Activated CD8-positive, alpha-beta T cell treated with anti-CD3 and anti-CD28 coated beads, Interleukin-2, amount 10 ng/mL, durations not matched to agents 7 days and 5 days (primary cell): Measurements from ENCODE around the gene FHIT. TPM values are rescaled to one million over a fixed set of nuclear protein-coding genes. Genes with fewer than 3 reads are reported as not detected.
"Not testable (repeated sequence)": the region's sequence is repeated elsewhere in the genome, so short reads cannot be mapped to it uniquely, and the experiment has no call there.

Experiments
- ATAC-seq: fragments of 150-1000 bp; cut with Tn5 transposase; one replicate; pipeline ENCODE4 v1.10.0; 2021; ENCODE audit warnings: moderate library complexity
- CTCF ChIA-PET: fragments of 350-600 bp; sonication (Branson Sonifier 250); formaldehyde crosslinking; loops from one replicate; lab custom pipeline; 2021; ENCODE audit warnings: antibody characterized with exemption; lab: Charles Lee
- POLR2A ChIA-PET: fragments of 350-600 bp; sonication (Branson Sonifier 250); formaldehyde crosslinking; loops from one replicate; lab custom pipeline; 2021; ENCODE audit warnings: antibody characterized with exemption; lab: Charles Lee
- DNase-seq: peaks from one replicate; pipeline ENCODE4 v3.0.0-alpha.2; 2020
- H3K27ac Mint-ChIP-seq: one replicate; pipeline ENCODE4 v1.8.0; 2021; ENCODE audit warnings: mild to moderate bottlenecking, mixed read lengths
- H3K27me3 Mint-ChIP-seq: one replicate; pipeline ENCODE4 v1.8.0; 2021; ENCODE audit warnings: low read depth, mixed read lengths
- H3K36me3 Mint-ChIP-seq: one replicate; pipeline ENCODE4 v1.8.0; 2021; ENCODE audit warnings: low read depth, mixed read lengths
- H3K4me1 Mint-ChIP-seq: one replicate; pipeline ENCODE4 v1.8.0; 2021; ENCODE audit warnings: low read depth, mixed read lengths
- H3K4me3 Mint-ChIP-seq: one replicate; pipeline ENCODE4 v1.8.0; 2021; ENCODE audit warnings: mild to moderate bottlenecking, mixed read lengths
- H3K9me3 Mint-ChIP-seq: one replicate; pipeline ENCODE4 v1.8.0; 2022; ENCODE audit warnings: mixed read lengths; ENCODE audit not compliant: insufficient read depth
- total RNA-seq, 2 experiments: library from RNA; stranded (reverse); gene quantifications; one replicate each; pipeline ENCODE4 v1.2.3, GENCODE V29; 2021

FHIT gene
- total RNA-seq, 2 experiments from 2014 or later: 4.8 TPM

- no peak overlapping the region for H3K27ac Mint-ChIP-seq
- CTCF ChIA-PET: no interaction called here
- no peak for ATAC-seq
Measured at GRCh38 chr3:61035573-61035972, 215.7 kb downstream of the FHIT start.

GRCh38 chr3:61032991-61033390 is 218.3 kb downstream of the FHIT start:
- Mint-ChIP-seq H3K27me3 (no peaks in the 10 kb centered on the region), H3K36me3 (no peaks in the 10 kb centered on the region)
- CTCF ChIA-PET: no interaction called here

More at GRCh38 chr3:61035573-61035972, 215.7 kb downstream of the FHIT start:
- no peak for DNase-seq
- Mint-ChIP-seq H3K27me3 (no peaks in the 10 kb centered on the region), H3K4me3 (no peak overlapping the region), H3K4me1 (no peaks in the 10 kb centered on the region), H3K36me3 (no peaks in the 10 kb centered on the region), H3K9me3 (no peaks in the 10 kb centered on the region)
- POLR2A ChIA-PET: no interaction called here

GRCh38 chr3:61031503-61031902 is 219.7 kb downstream of the FHIT start:
- no peaks in the 10 kb centered on the region for H3K36me3 Mint-ChIP-seq
- H3K4me1 Mint-ChIP-seq: no peaks in the 10 kb centered on the region
- H3K4me3 Mint-ChIP-seq: no peak overlapping the region
- no peak for ATAC-seq
- ChIA-PET CTCF (no interaction called here), POLR2A (no interaction called here)
- H3K27ac Mint-ChIP-seq: no peak overlapping the region
- no peaks in the 10 kb centered on the region for H3K9me3 Mint-ChIP-seq
- no peaks in the 10 kb centered on the region for H3K27me3 Mint-ChIP-seq
- no peak for DNase-seq

More at GRCh38 chr3:61032991-61033390, 218.3 kb downstream of the FHIT start:
- ATAC-seq (no peak), DNase-seq (no peak)
- H3K4me1 Mint-ChIP-seq: no peaks in the 10 kb centered on the region
- H3K9me3 Mint-ChIP-seq: no peaks in the 10 kb centered on the region
- POLR2A ChIA-PET: no interaction called here
- H3K27ac Mint-ChIP-seq: no peak overlapping the region
- no peak overlapping the region for H3K4me3 Mint-ChIP-seq

- no peak for ATAC-seq
- no peaks in the 10 kb centered on the region for H3K36me3 Mint-ChIP-seq
Measured at GRCh38 chr3:61030469-61031035, 220.7 kb downstream of the FHIT start.

GRCh38 chr3:61029194-61029593 is 222.1 kb downstream of the FHIT start:
- ATAC-seq (no peak), DNase-seq (no peak)
- Mint-ChIP-seq H3K27ac (no peak overlapping the region), H3K4me1 (no peaks in the 10 kb centered on the region), H3K36me3 (no peaks in the 10 kb centered on the region), H3K9me3 (no peaks in the 10 kb centered on the region), H3K27me3 (no peaks in the 10 kb centered on the region), H3K4me3 (no peak overlapping the region)
- POLR2A ChIA-PET: no interaction called here
- CTCF ChIA-PET: no interaction called here

More at GRCh38 chr3:61030469-61031035, 220.7 kb downstream of the FHIT start:
- H3K27ac Mint-ChIP-seq: no peak overlapping the region
- no peak overlapping the region for H3K4me3 Mint-ChIP-seq
- no peaks in the 10 kb centered on the region for H3K4me1 Mint-ChIP-seq
- ChIA-PET POLR2A (no interaction called here), CTCF (no interaction called here)
- DNase-seq: no peak
- H3K9me3 Mint-ChIP-seq: no peaks in the 10 kb centered on the region
- H3K27me3 Mint-ChIP-seq: no peaks in the 10 kb centered on the region

GRCh38 chr3:61018807-61019206 is 232.4 kb downstream of the FHIT start:
- H3K27ac Mint-ChIP-seq: no peak overlapping the region
- ChIA-PET POLR2A (no interaction called here), CTCF (no interaction called here)
- no peak for ATAC-seq
- H3K36me3 Mint-ChIP-seq: peaks cover 3% of the 10 kb centered on the region
- no peak for DNase-seq
- H3K4me1 Mint-ChIP-seq: no peaks in the 10 kb centered on the region
- H3K9me3 Mint-ChIP-seq: peaks cover 12% of the 10 kb centered on the region
- no peak overlapping the region for H3K4me3 Mint-ChIP-seq
- no peaks in the 10 kb centered on the region for H3K27me3 Mint-ChIP-seq

GRCh38 chr3:61017028-61017427 is 234.2 kb downstream of the FHIT start:
- DNase-seq, H3K4me1 Mint-ChIP-seq, H3K27ac Mint-ChIP-seq, ATAC-seq, H3K27me3 Mint-ChIP-seq, H3K4me3 Mint-ChIP-seq, CTCF ChIA-PET, H3K36me3 Mint-ChIP-seq, POLR2A ChIA-PET: not testable (repeated sequence)
- H3K9me3 Mint-ChIP-seq: peaks cover 12% of the 10 kb centered on the region

- no peak overlapping the region for H3K4me3 Mint-ChIP-seq
- POLR2A ChIA-PET: no interaction called here
- DNase-seq: no peak
- H3K4me1 Mint-ChIP-seq: no peaks in the 10 kb centered on the region
- H3K9me3 Mint-ChIP-seq: peaks cover 7% of the 10 kb centered on the region
- no peak for ATAC-seq
- no peak overlapping the region for H3K27ac Mint-ChIP-seq
- peaks cover under 1% of the 10 kb centered on the region for H3K36me3 Mint-ChIP-seq
- CTCF ChIA-PET: no interaction called here
- no peaks in the 10 kb centered on the region for H3K27me3 Mint-ChIP-seq
Measured at GRCh38 chr3:61015859-61016258, 235.4 kb downstream of the FHIT start.

GRCh38 chr3:61015408-61015807 is 235.8 kb downstream of the FHIT start:
- no peaks in the 10 kb centered on the region for H3K36me3 Mint-ChIP-seq
- H3K9me3 Mint-ChIP-seq: peaks cover 3% of the 10 kb centered on the region
- H3K4me1 Mint-ChIP-seq: no peaks in the 10 kb centered on the region
- CTCF ChIA-PET: no interaction called here
- no peak overlapping the region for H3K4me3 Mint-ChIP-seq
- H3K27ac Mint-ChIP-seq: no peak overlapping the region
- POLR2A ChIA-PET: no interaction called here
- DNase-seq (no peak), ATAC-seq (no peak)
- no peaks in the 10 kb centered on the region for H3K27me3 Mint-ChIP-seq

- H3K27ac Mint-ChIP-seq: no peak overlapping the region
- no peak overlapping the region for H3K4me3 Mint-ChIP-seq
- POLR2A ChIA-PET: no interaction called here
Measured at GRCh38 chr3:61008998-61009380, 242.3 kb downstream of the FHIT start.

GRCh38 chr3:61008153-61008997 is 242.9 kb downstream of the FHIT start:
- DNase-seq (no peak), ATAC-seq (no peak)
- Mint-ChIP-seq H3K4me1 (no peaks in the 10 kb centered on the region), H3K9me3 (peaks cover 9% of the 10 kb centered on the region), H3K27me3 (no peaks in the 10 kb centered on the region), H3K4me3 (no peak overlapping the region), H3K27ac (no peak overlapping the region), H3K36me3 (no peaks in the 10 kb centered on the region)
- ChIA-PET CTCF (no interaction called here), POLR2A (no interaction called here)

More at GRCh38 chr3:61008998-61009380, 242.3 kb downstream of the FHIT start:
- CTCF ChIA-PET: no interaction called here
- no peak for DNase-seq
- no peak for ATAC-seq
- H3K9me3 Mint-ChIP-seq: peaks cover 9% of the 10 kb centered on the region
- H3K4me1 Mint-ChIP-seq: no peaks in the 10 kb centered on the region
- no peaks in the 10 kb centered on the region for H3K27me3 Mint-ChIP-seq
- H3K36me3 Mint-ChIP-seq: no peaks in the 10 kb centered on the region

GRCh38 chr3:61005591-61005990 is 245.7 kb downstream of the FHIT start:
- no peaks in the 10 kb centered on the region for H3K36me3 Mint-ChIP-seq
- no peaks in the 10 kb centered on the region for H3K4me1 Mint-ChIP-seq
- CTCF ChIA-PET: no interaction called here
- no peak overlapping the region for H3K4me3 Mint-ChIP-seq
- peaks cover 5% of the 10 kb centered on the region for H3K9me3 Mint-ChIP-seq
- no peaks in the 10 kb centered on the region for H3K27me3 Mint-ChIP-seq
- ATAC-seq (no peak), DNase-seq (no peak)
- H3K27ac Mint-ChIP-seq: no peak overlapping the region
- POLR2A ChIA-PET: no interaction called here
